ENCODE measurements around the gene ABCC1. TPM values are rescaled to one million over a fixed set of nuclear protein-coding genes. Genes with fewer than 3 reads are reported as not detected.

Gene ABCC1
- total RNA-seq, 1 experiment from 2014 or later: 56.4 TPM

- no CpG with 5 or more reads among the region's 6 CpGs for WGBS (ENCODE audit: extremely low coverage, insufficient read length, low lambda C conversion rate)
- Histone ChIP-seq H3K14ac (ENCODE audit: insufficient read depth, low read length) (no peak overlapping the region), H3K27me3 (ENCODE audit: insufficient read depth, low read length) (no peaks in the 10 kb centered on the region), H4K91ac (ENCODE audit: insufficient read length, low read depth, low read length) (no peak overlapping the region), H3K56ac (ENCODE audit: insufficient read length, low read depth, low read length) (no peak overlapping the region), H3K23ac (ENCODE audit: insufficient read length, low read depth, low read length) (no peak overlapping the region), H4K5ac (ENCODE audit: insufficient read length, low read depth, low read length) (no peak overlapping the region), H3K4me1 (ENCODE audit: insufficient read depth, low read length) (no peaks in the 10 kb centered on the region), H2AFZ (ENCODE audit: low read length) (no peak overlapping the region), H4K8ac (replicated peaks; ENCODE audit: insufficient read length, low read depth, low read length) (no peak overlapping the region), H2BK15ac (ENCODE audit: low read depth, low read length) (no peak overlapping the region), H3K79me2 (ENCODE audit: insufficient read depth, low read length) (no peaks in the 10 kb centered on the region), H3K27ac (ENCODE audit: insufficient read length, low read depth, low read length) (no peak overlapping the region), H2BK12ac (ENCODE audit: insufficient read length, low read depth, low read length) (no peak overlapping the region), H3K79me1 (ENCODE audit: insufficient read depth, low read depth, low read length, poor library complexity, severe bottlenecking) (peaks cover 3% of the 10 kb centered on the region), H2BK120ac (ENCODE audit: low read depth, low read length, poor library complexity, severe bottlenecking) (no peak overlapping the region), H3K4ac (ENCODE audit: low read depth, low read length) (no peak overlapping the region), H3T11ph (ENCODE audit: low read length) (no peak overlapping the region), H3K4me2 (ENCODE audit: insufficient read depth, insufficient read length, low read length) (no peak overlapping the region), H2AK5ac (ENCODE audit: insufficient read length, low read length) (no peak overlapping the region), H2BK5ac (ENCODE audit: insufficient read length, low read length) (no peak overlapping the region), H3K9me3 (ENCODE audit: control insufficient read depth, low read depth, low read length) (no peaks in the 10 kb centered on the region), H3K23me2 (ENCODE audit: insufficient read length, low read depth, low read length, poor library complexity, severe bottlenecking) (no peaks in the 10 kb centered on the region), H2BK20ac (ENCODE audit: low read depth, low read length, poor library complexity, severe bottlenecking) (no peak overlapping the region), H3K9ac (ENCODE audit: extremely low read depth, insufficient read length, low read length) (no peak overlapping the region), H4K20me1 (ENCODE audit: control insufficient read depth, insufficient read depth, insufficient read length) (no peaks in the 10 kb centered on the region), H3K18ac (ENCODE audit: insufficient read length, low read depth, low read length) (no peak overlapping the region)
- TF ChIP-seq CTCF (conservative IDR thresholded peaks at IDR 0.05): no peak
- DNase-seq: no peak
- no peaks in the 10 kb centered on the region for H3K4me1 Mint-ChIP-seq
- H3K9me3 Mint-ChIP-seq: no peaks in the 10 kb centered on the region
- H3K27ac Mint-ChIP-seq: peak overlapping the region; percentile 25 to 74 (median 41); a peak in 4 of 7 replicates
- H3K36me3 Mint-ChIP-seq (ENCODE audit: insufficient read depth in 1 of 3, low read depth in 3 of 3): peaks cover 30 to 78% (median 65%) of the 10 kb centered on the region in 3 experiments; a peak in 6 of 7 replicates
- no peaks in the 10 kb centered on the region for H3K27me3 Mint-ChIP-seq (ENCODE audit: low read depth)
- H3K4me3 Mint-ChIP-seq: no peak overlapping the region
Observed at GRCh38 chr16:16013812-16014211, 64.4 kb downstream of the ABCC1 start.
